ENCODE measurements around the gene HNRNPM. TPM values are rescaled to one million over a fixed set of nuclear protein-coding genes. Genes with fewer than 3 reads are reported as not detected.
"Not testable (repeated sequence)": the region's sequence is repeated elsewhere in the genome, so short reads cannot be mapped to it uniquely, and the experiment has no call there.

HNRNPM gene
- total RNA-seq, 1 experiment from 2014 or later: 204 TPM

- CTCF ChIA-PET: interaction anchor here (0.6 to 1.0 kb wide), 5 partner anchors 9 to 157 kb away, joined by 3 to 7 read pairs (median 5); partner anchors contain the start of genes HNRNPM and MARCHF2
- intact Hi-C loops (cut with micrococcal nuclease; ENCODE audit: unreplicated experiment): no loop called here
- Mint-ChIP-seq H3K36me3 (ENCODE audit: insufficient read depth, unreplicated experiment) (peaks cover 6% of the 10 kb centered on the region), H3K4me1 (ENCODE audit: low read depth, unreplicated experiment) (no peaks in the 10 kb centered on the region), H3K4me3 (ENCODE audit: low read depth, unreplicated experiment) (no peak overlapping the region), H3K9me3 (ENCODE audit: low read depth, unreplicated experiment) (no peaks in the 10 kb centered on the region), H3K27ac (ENCODE audit: unreplicated experiment) (peak overlapping the region; percentile 74), H3K27me3 (ENCODE audit: unreplicated experiment) (no peaks in the 10 kb centered on the region)
- TF ChIP-seq CTCF (IDR thresholded peaks at IDR 0.05; ENCODE audit: unreplicated experiment): no peak
- DNase-seq: peak; percentile 79
- no TSS peak for BruUV-seq (replicated peaks)
Measured at GRCh38 chr19:8423817-8424223, 21.0 kb upstream of the HNRNPM start.

- BruUV-seq (replicated peaks); H3K27ac Mint-ChIP-seq (ENCODE audit: unreplicated experiment): not testable (repeated sequence)
Measured at GRCh38 chr19:8425331-8425730, 19.4 kb upstream of the HNRNPM start.

GRCh38 chr19:8426283-8426682 lies 18.5 kb upstream of the HNRNPM start:
- no TSS peak for BruUV-seq (replicated peaks)
- H3K27ac Mint-ChIP-seq (ENCODE audit: unreplicated experiment): no peak overlapping the region
- no peak for TF ChIP-seq CTCF (IDR thresholded peaks at IDR 0.05; ENCODE audit: unreplicated experiment)
- H3K27me3 Mint-ChIP-seq (ENCODE audit: unreplicated experiment): no peaks in the 10 kb centered on the region
- H3K4me3 Mint-ChIP-seq (ENCODE audit: low read depth, unreplicated experiment): no peak overlapping the region
- H3K4me1 Mint-ChIP-seq (ENCODE audit: low read depth, unreplicated experiment): no peaks in the 10 kb centered on the region
- H3K36me3 Mint-ChIP-seq (ENCODE audit: insufficient read depth, unreplicated experiment): peaks cover 6% of the 10 kb centered on the region
- H3K9me3 Mint-ChIP-seq (ENCODE audit: low read depth, unreplicated experiment): no peaks in the 10 kb centered on the region
- intact Hi-C loops (cut with micrococcal nuclease; ENCODE audit: unreplicated experiment): no loop called here
- CTCF ChIA-PET: no interaction called here
- DNase-seq: no peak

More at GRCh38 chr19:8425331-8425730, 19.4 kb upstream of the HNRNPM start:
- H3K4me1 Mint-ChIP-seq (ENCODE audit: low read depth, unreplicated experiment); H3K9me3 Mint-ChIP-seq (ENCODE audit: low read depth, unreplicated experiment); H3K4me3 Mint-ChIP-seq (ENCODE audit: low read depth, unreplicated experiment); intact Hi-C loops (cut with micrococcal nuclease; ENCODE audit: unreplicated experiment); DNase-seq; H3K27me3 Mint-ChIP-seq (ENCODE audit: unreplicated experiment); H3K36me3 Mint-ChIP-seq (ENCODE audit: insufficient read depth, unreplicated experiment): not testable (repeated sequence)
- CTCF ChIA-PET: interaction anchor here (0.6 to 0.7 kb wide), 3 partner anchors 11 to 88 kb away, joined by 3 to 4 read pairs (median 4); partner anchors contain the start of gene ZNF414

GRCh38 chr19:8429044-8429443 lies 15.7 kb upstream of the HNRNPM start:
- peaks cover 1% of the 10 kb centered on the region for H3K36me3 Mint-ChIP-seq (ENCODE audit: insufficient read depth, unreplicated experiment)
- no peaks in the 10 kb centered on the region for H3K9me3 Mint-ChIP-seq (ENCODE audit: low read depth, unreplicated experiment)
- H3K4me3 Mint-ChIP-seq (ENCODE audit: low read depth, unreplicated experiment): no peak overlapping the region
- no peak for DNase-seq
- intact Hi-C loops (cut with micrococcal nuclease; ENCODE audit: unreplicated experiment): no loop called here
- BruUV-seq (replicated peaks): no TSS peak
- no peak overlapping the region for H3K27ac Mint-ChIP-seq (ENCODE audit: unreplicated experiment)
- no peak for TF ChIP-seq CTCF (IDR thresholded peaks at IDR 0.05; ENCODE audit: unreplicated experiment)
- no peaks in the 10 kb centered on the region for H3K27me3 Mint-ChIP-seq (ENCODE audit: unreplicated experiment)
- CTCF ChIA-PET: no interaction called here
- H3K4me1 Mint-ChIP-seq (ENCODE audit: low read depth, unreplicated experiment): no peaks in the 10 kb centered on the region

GRCh38 chr19:8429826-8430225 lies 14.9 kb upstream of the HNRNPM start:
- no peaks in the 10 kb centered on the region for H3K27me3 Mint-ChIP-seq (ENCODE audit: unreplicated experiment)
- intact Hi-C loops (cut with micrococcal nuclease; ENCODE audit: unreplicated experiment): no loop called here

More at GRCh38 chr19:8429826-8430225, 14.9 kb upstream of the HNRNPM start:
- Mint-ChIP-seq H3K36me3 (ENCODE audit: insufficient read depth, unreplicated experiment) (no peaks in the 10 kb centered on the region), H3K9me3 (ENCODE audit: low read depth, unreplicated experiment) (no peaks in the 10 kb centered on the region), H3K4me3 (ENCODE audit: low read depth, unreplicated experiment) (no peak overlapping the region), H3K4me1 (ENCODE audit: low read depth, unreplicated experiment) (no peaks in the 10 kb centered on the region), H3K27ac (ENCODE audit: unreplicated experiment) (no peak overlapping the region)
- no TSS peak for BruUV-seq (replicated peaks)
- no peak for DNase-seq
- CTCF ChIA-PET: no interaction called here
- no peak for TF ChIP-seq CTCF (IDR thresholded peaks at IDR 0.05; ENCODE audit: unreplicated experiment)
